ENCODE results near the gene KLHL7.

KLHL7 gene

GRCh38 chr7:23136216-23136615, 30.6 kb downstream of the KLHL7 start:
- H3K4me3 ChIP-seq (ENCODE audit: low read depth, low read length) = no peak overlapping the region
- DNase-seq (ENCODE audit: low read depth) = no peak
- TF ChIP-seq POLR2A (IDR thresholded peaks at IDR 0.05; ENCODE audit: extremely low read depth, insufficient read length) = no peak
- TF ChIP-seq MYC (IDR thresholded peaks at IDR 0.05; ENCODE audit: low read depth, low read length) = no peak
- no peak for TF ChIP-seq CTCF (IDR thresholded peaks at IDR 0.05; ENCODE audit: low read depth, low read length)
- TF ChIP-seq, protein P1, sequence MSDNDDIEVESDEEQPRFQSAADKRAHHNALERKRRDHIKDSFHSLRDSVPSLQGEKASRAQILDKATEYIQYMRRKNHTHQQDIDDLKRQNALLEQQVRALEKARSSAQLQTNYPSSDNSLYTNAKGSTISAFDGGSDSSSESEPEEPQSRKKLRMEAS (IDR thresholded peaks at IDR 0.05; ENCODE audit: low read depth, low read length) = no peak

DNA sequence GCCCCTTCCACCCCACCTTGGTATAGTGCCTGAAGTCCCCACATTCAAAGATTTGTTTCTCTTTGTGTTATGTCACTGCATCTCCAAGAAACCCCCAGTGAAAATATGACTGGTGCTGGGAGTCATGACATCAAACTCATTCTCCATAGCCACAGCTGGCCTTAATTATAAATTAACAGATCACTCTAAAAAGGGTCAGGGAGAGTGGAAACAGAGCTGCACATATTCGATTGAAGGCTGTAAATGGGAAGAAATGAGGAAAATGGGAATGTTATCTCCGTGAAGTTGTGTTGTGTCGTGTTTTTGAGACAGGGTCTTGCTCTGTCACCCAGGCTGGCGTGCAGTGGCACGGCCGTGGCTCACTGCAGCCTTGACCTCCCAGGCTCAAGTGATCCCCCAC, 52.1 kb downstream of the KLHL7 start:
- TF ChIP-seq CTCF (IDR thresholded peaks at IDR 0.05; ENCODE audit: low read depth, low read length) = no peak
- TF ChIP-seq POLR2A (IDR thresholded peaks at IDR 0.05; ENCODE audit: extremely low read depth, insufficient read length) = no peak
- no peak for TF ChIP-seq MYC (IDR thresholded peaks at IDR 0.05; ENCODE audit: low read depth, low read length)
- TF ChIP-seq, protein P1 (IDR thresholded peaks at IDR 0.05; ENCODE audit: low read depth, low read length) = no peak
- H3K4me3 ChIP-seq (ENCODE audit: low read depth, low read length) = no peak overlapping the region
- no peak for DNase-seq (ENCODE audit: low read depth)

GRCh38 chr7:23158546-23158945, 53.0 kb downstream of the KLHL7 start:
- TF ChIP-seq POLR2A (IDR thresholded peaks at IDR 0.05; ENCODE audit: extremely low read depth, insufficient read length) (no peak), MYC (IDR thresholded peaks at IDR 0.05; ENCODE audit: low read depth, low read length) (no peak), CTCF (IDR thresholded peaks at IDR 0.05; ENCODE audit: low read depth, low read length) (no peak)
- TF ChIP-seq, protein P1 (IDR thresholded peaks at IDR 0.05; ENCODE audit: low read depth, low read length) = no peak
- H3K4me3 ChIP-seq (ENCODE audit: low read depth, low read length) = no peak overlapping the region
- no peak for DNase-seq (ENCODE audit: low read depth)

DNA sequence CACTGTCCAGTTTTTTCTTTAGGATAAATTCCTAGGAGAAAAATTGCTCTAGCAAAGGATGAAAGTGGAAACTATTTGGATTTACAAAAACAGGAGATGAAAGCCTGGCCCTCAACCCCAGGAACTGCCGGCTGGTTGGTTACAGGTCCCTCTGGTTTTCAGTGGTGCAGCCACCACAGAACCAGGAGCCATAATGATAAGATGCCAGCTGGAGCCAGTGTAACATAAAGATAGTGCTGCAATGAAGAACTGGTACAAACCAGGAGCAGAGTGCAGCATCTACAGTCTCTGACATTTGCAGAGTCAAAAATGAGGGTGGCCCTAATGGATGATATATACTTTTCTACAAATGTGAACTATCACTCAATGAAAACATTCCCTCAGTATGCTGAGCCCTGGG, 55.9 kb downstream of the KLHL7 start:
- TF ChIP-seq MYC (IDR thresholded peaks at IDR 0.05; ENCODE audit: low read depth, low read length) (no peak), POLR2A (IDR thresholded peaks at IDR 0.05; ENCODE audit: extremely low read depth, insufficient read length) (no peak), CTCF (IDR thresholded peaks at IDR 0.05; ENCODE audit: low read depth, low read length) (no peak)
- TF ChIP-seq, protein P1 (IDR thresholded peaks at IDR 0.05; ENCODE audit: low read depth, low read length) = no peak
- no peak overlapping the region for H3K4me3 ChIP-seq (ENCODE audit: low read depth, low read length)
- no peak for DNase-seq (ENCODE audit: low read depth)

DNA sequence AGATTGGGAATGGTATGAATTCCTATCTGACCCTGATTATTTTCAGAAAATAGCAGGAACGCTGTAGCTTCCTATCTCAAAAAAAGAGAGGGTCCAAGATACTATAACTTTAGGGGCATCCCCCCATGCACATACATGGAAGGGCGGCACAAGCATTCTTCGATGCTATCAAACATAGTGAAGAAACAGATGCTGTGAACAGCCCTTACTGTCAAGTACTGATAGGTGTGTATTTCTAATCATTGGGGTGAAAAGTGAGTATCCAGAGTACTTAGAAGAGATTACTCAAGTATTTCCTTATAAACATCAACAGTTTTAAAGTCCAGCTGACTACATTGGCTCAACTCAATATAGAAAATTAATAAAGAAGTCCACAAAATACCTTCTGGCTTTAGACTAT, 59.3 kb downstream of the KLHL7 start:
- H3K4me3 ChIP-seq (ENCODE audit: low read depth, low read length) = no peak overlapping the region
- TF ChIP-seq POLR2A (IDR thresholded peaks at IDR 0.05; ENCODE audit: extremely low read depth, insufficient read length) (no peak), MYC (IDR thresholded peaks at IDR 0.05; ENCODE audit: low read depth, low read length) (no peak), CTCF (IDR thresholded peaks at IDR 0.05; ENCODE audit: low read depth, low read length) (no peak)
- TF ChIP-seq, protein P1 (IDR thresholded peaks at IDR 0.05; ENCODE audit: low read depth, low read length) = no peak
- DNase-seq (ENCODE audit: low read depth) = no peak

DNA sequence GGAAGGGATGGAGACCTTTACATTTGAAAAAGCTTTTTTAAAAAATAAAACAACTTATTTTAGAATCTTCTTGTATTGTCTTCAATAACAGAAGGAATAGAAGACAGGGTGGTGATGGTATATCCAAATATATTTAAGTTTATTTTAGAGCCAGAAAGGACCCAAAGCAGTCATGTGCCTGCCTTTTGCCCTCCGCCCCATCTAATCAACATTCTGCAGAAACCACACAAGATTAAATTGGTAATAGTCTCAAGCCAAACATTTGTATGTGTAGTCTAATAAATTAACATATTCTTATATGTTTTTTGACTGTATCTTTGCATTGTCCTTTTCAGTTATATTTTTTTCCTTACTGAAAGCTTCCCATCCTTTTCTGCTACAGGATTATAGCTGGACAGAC, 59.7 kb downstream of the KLHL7 start:
- DNase-seq (ENCODE audit: low read depth) = no peak
- no peak for TF ChIP-seq MYC (IDR thresholded peaks at IDR 0.05; ENCODE audit: low read depth, low read length)
- no peak overlapping the region for H3K4me3 ChIP-seq (ENCODE audit: low read depth, low read length)

Data from NB4 (cell line).